HL-60 (cell line): ENCODE results near the gene COQ8B.

Experiments used
- DNase-seq, 2 experiments: peaks; one replicate each; pipeline ENCODE4 v3.0.0-alpha.2; 2010 to 2020; ENCODE audit warnings: low read depth in 1 of 2, low spot score in 1 of 2
- H3K27ac ChIP-seq: fragments of 250-450 bp; sonication (Bioruptor Pico); replicated peaks from 2 replicates; pipeline ENCODE4 v1.5.1; 2020; ENCODE audit warnings: mild to moderate bottlenecking, moderate library complexity
- H3K27me3 ChIP-seq: fragments of 250-450 bp; sonication (Bioruptor Pico); 2 replicates; pipeline ENCODE4 v1.5.1; 2021; ENCODE audit warnings: mild to moderate bottlenecking, moderate library complexity; ENCODE audit not compliant: insufficient read depth, poor library complexity, severe bottlenecking
- H3K4me3 ChIP-seq: replicated peaks from 2 replicates; pipeline ENCODE4 v1.5.1; 2011; ENCODE audit warnings: mild to moderate bottlenecking, control low read depth, low read length; ENCODE audit not compliant: insufficient read depth
- GABPA ChIP-seq: IDR thresholded peaks from 2 replicates; pipeline ENCODE4 v1.6.1; 2012; ENCODE audit warnings: low read depth
- POLR2AphosphoS5 ChIP-seq: IDR thresholded peaks from 2 replicates; pipeline ENCODE4 v1.6.1; 2012; ENCODE audit warnings: low read depth
- REST ChIP-seq: IDR thresholded peaks from 2 replicates; pipeline ENCODE4 v1.6.1; 2012; ENCODE audit warnings: low read depth; ENCODE audit not compliant: insufficient replicate concordance
- SPI1 ChIP-seq: IDR thresholded peaks from 2 replicates; pipeline ENCODE4 v1.6.1; 2012; ENCODE audit warnings: low read depth, mild to moderate bottlenecking, borderline replicate concordance
- TF ChIP-seq, protein P1 (sequence below): IDR thresholded peaks from one replicate; pipeline ENCODE4 v1.5.1; 2011; ENCODE audit warnings: low read length, control low read depth, inconsistent platforms; ENCODE audit not compliant: insufficient read depth

The COQ8B gene

DNA sequence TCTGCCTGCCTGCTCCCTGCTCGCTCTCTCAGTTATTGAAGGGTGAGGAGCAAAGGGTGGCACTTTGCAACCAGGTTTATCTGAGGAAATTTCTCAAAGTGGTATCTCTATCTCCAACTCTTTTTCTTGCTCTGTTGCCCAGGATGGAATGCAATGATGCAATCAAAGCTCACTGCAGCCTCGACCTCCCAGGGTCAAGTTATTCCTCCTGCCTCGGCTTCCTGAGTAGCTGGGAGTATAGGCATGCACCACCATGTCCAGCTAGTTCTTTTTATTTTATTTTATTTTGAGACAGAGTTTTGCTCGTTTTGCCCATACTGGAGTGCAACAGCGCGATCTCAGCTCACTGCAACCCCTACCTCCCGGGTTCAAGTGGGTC lies 28.7 kb upstream of the COQ8B start:
- H3K4me3 ChIP-seq = no peak overlapping the region
- H3K27ac ChIP-seq = no peak overlapping the region
- no peak for DNase-seq
- no peaks in the 10 kb centered on the region for H3K27me3 ChIP-seq
- TF ChIP-seq REST (no peak), GABPA (no peak), POLR2AphosphoS5 (no peak), SPI1 (no peak)
- TF ChIP-seq, protein P1, sequence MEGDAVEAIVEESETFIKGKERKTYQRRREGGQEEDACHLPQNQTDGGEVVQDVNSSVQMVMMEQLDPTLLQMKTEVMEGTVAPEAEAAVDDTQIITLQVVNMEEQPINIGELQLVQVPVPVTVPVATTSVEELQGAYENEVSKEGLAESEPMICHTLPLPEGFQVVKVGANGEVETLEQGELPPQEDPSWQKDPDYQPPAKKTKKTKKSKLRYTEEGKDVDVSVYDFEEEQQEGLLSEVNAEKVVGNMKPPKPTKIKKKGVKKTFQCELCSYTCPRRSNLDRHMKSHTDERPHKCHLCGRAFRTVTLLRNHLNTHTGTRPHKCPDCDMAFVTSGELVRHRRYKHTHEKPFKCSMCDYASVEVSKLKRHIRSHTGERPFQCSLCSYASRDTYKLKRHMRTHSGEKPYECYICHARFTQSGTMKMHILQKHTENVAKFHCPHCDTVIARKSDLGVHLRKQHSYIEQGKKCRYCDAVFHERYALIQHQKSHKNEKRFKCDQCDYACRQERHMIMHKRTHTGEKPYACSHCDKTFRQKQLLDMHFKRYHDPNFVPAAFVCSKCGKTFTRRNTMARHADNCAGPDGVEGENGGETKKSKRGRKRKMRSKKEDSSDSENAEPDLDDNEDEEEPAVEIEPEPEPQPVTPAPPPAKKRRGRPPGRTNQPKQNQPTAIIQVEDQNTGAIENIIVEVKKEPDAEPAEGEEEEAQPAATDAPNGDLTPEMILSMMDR = no peak

- H3K4me3 ChIP-seq = no peak overlapping the region
- no peak overlapping the region for H3K27ac ChIP-seq
- TF ChIP-seq POLR2AphosphoS5 = no peak
- TF ChIP-seq, protein P1 = no peak
- no peak for TF ChIP-seq GABPA
- no peak for TF ChIP-seq SPI1
- TF ChIP-seq REST = no peak
- DNase-seq = no peak
- no peaks in the 10 kb centered on the region for H3K27me3 ChIP-seq
Observed at GRCh38 chr19:40744554-40745401, 28.1 kb upstream of the COQ8B start.

- H3K27ac ChIP-seq = no peak overlapping the region
- no peak for TF ChIP-seq REST
- TF ChIP-seq SPI1 = no peak
- no peak for TF ChIP-seq GABPA
- TF ChIP-seq, protein P1 = no peak
- no peak for TF ChIP-seq POLR2AphosphoS5
- no peaks in the 10 kb centered on the region for H3K27me3 ChIP-seq
- H3K4me3 ChIP-seq = no peak overlapping the region
- DNase-seq = no peak
Observed at GRCh38 chr19:40743926-40744325, 27.2 kb upstream of the COQ8B start.
